ENCODE measurements around the gene OSBPL3. TPM values are rescaled to one million over a fixed set of nuclear protein-coding genes. Genes with fewer than 3 reads are reported as not detected.

Gene OSBPL3
- total RNA-seq, 1 donor from 2014 or later = 9.7 TPM

GRCh38 chr7:24894429-24895221 lies 85.4 kb downstream of the OSBPL3 start:
- no peak for DNase-seq

GRCh38 chr7:24891311-24891735 lies 88.7 kb downstream of the OSBPL3 start:
- no peak for DNase-seq

GRCh38 chr7:24889611-24890010 lies 90.4 kb downstream of the OSBPL3 start:
- no peak for DNase-seq

DNA sequence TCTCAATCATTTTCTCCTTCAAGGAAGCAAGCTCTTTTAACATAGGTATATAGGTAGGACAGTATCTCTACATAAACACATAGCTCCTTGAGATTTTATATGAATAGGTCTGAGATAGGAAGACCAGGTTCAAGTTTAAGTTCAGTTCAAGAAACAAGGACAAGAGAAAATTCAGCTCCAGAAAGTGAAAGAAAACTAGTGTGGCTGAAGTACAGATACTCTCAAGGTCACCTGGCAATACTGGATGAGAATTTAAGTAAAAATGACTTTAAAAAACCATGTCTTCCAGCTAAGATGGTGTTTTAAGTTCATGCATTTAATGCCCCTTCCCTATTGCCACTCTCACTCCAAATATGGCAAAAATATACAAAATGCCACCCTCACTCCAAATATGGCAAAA lies 91.3 kb downstream of the OSBPL3 start:
- DNase-seq = no peak

DNA sequence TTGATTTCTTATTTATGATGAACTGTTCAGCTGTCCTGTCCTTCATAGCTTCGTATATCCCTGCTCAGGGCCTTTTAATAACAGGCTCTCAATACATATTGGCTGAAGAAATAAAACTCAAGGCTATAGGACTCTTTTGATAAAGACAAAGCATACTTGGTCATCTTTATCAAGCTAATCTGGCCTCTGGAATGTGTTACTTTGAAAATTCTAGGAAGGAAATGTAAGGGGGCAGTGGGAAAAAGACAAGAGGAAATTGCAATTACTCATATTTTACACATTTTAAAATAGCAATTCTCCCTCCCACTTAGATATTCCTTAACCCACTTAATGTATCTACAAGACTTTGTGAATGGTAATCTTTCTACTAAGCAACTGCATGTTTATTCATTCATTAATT lies 94.3 kb downstream of the OSBPL3 start:
- DNase-seq = no peak

- DNase-seq = no peak
Measured at GRCh38 chr7:24885305-24885704, 94.7 kb downstream of the OSBPL3 start.

- no peak for DNase-seq
Measured at GRCh38 chr7:24884401-24884800, 95.6 kb downstream of the OSBPL3 start.

- DNase-seq = no peak
Measured at GRCh38 chr7:24883622-24884013, 96.4 kb downstream of the OSBPL3 start.

DNA sequence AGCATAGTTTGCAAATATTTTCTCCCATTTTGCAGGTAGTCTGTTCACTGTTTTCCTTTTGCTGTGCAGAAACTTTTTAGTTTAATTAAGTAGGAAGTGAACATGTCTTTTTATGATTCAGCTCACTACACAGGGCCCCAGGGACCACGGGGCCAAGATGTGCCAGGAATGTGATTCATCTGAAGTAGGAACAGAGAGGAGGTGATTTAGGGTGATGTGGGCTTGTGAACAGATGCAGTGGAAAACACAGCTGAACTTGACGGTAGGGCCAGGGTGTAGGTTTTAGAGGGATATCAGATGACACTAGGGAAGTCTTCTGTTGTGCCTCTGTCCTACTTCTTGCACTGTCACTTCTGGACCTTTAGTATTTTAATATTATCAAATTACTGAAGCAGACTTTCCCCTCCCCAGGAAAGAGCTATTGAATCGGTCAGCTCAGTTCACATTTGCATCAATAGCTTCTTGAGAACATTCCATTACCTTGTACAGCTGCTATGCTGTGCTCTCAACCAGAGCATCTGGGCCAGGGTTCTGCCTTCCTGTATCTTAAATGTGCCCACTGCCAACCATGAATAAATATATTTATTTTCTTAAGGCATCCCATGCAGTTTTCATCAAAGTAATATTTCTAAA lies 96.9 kb downstream of the OSBPL3 start:
- no peak for DNase-seq

GRCh38 chr7:24881623-24882022 lies 98.4 kb downstream of the OSBPL3 start:
- DNase-seq = no peak

DNA sequence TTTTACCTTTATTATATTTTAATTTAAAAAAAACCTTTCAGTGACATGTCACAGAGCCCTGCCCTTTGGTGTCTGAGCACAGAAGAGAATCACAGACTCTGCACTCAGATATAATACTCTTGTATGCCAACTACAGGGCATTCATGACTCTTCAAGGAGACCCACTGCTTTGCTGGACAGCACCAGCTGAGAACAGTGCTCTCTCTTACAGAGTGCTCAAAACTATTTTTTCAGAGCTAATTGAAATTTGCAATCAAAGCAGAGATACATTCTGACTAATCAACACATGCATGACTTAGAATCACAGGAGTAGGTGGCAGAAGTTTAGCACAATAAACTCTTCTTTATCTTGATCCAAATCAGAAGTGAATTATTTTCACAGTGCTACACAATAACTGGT lies 99.1 kb downstream of the OSBPL3 start:
- no peak for DNase-seq

- no peak for DNase-seq
Measured at GRCh38 chr7:24879291-24879690, 100.7 kb downstream of the OSBPL3 start.

- peak; percentile 46 for DNase-seq
Measured at GRCh38 chr7:24877790-24878311, 102.1 kb downstream of the OSBPL3 start.

DNA sequence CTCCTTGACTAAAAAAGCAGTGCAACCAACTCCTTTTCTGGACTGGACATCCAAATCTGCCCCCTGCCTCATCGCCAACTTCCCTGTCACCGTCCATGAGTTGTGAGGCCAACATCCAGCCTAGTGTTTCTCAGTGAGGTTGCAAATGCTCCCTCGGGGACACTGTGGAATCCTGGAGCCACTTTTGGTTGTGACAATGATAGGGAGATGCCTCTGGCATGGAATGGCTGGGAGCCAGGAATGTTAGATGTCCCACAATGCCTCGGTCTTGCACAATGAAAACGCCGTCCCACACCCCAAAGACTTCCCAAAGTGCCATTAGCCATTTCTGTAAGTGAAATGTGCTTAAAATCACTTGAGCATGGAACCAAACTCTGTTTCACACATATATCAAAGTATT lies 105.2 kb downstream of the OSBPL3 start:
- DNase-seq = no peak

- DNase-seq = no peak
Measured at GRCh38 chr7:24873944-24874343, 106.0 kb downstream of the OSBPL3 start.

- DNase-seq = no peak
Measured at GRCh38 chr7:24871770-24872169, 108.2 kb downstream of the OSBPL3 start.

DNA sequence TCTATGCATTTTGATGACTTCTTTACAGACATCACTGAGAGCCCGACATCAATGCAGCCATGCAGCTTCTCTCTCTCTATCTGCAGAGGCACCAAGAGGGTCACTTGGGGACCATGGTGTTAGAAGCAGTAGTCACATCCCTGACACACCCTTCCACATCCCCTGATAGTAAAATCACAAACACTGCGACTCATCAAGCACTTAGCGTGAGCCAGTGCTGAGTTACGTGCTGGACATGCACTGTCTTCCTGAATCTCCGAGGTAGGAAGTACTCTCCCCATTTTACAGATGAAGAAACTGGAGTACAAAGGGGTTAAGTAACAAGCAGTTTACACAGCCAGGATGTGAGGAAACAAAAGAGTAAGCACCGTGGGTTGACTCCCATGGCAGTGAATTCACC lies 109.2 kb downstream of the OSBPL3 start:
- DNase-seq = no peak

- no peak for DNase-seq
Measured at GRCh38 chr7:24869572-24869971, 110.4 kb downstream of the OSBPL3 start.

- DNase-seq = no peak
Measured at GRCh38 chr7:24868741-24869140, 111.2 kb downstream of the OSBPL3 start.

DNA sequence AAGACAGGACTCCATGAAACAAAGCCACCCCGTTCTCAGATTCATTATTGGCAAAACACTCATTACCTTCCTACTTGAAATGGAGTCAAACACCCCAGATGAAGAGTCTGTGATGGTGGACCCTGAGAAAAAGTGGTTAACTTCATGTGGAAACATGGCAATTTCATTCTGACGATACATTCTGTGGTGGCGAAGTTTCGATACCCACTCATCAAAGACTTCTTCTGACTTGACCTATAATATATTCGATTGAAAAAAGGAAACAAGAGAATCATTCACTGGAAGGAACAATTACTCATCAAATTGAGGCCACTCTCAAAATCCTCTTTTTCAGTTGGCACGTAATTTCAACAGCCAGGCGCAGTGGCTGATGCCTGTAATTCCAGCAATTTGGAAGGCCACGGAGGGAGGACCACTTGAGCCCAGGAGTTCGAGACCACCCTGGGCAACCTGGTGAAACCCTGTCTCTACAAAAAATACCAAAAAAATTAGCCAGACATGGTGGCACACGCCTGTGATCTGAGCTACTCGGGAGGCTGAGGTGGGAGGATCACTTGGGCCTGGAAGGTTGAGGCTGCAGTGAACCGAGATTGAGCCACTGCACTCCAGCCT lies 113.9 kb downstream of the OSBPL3 start:
- no peak for DNase-seq

DNA sequence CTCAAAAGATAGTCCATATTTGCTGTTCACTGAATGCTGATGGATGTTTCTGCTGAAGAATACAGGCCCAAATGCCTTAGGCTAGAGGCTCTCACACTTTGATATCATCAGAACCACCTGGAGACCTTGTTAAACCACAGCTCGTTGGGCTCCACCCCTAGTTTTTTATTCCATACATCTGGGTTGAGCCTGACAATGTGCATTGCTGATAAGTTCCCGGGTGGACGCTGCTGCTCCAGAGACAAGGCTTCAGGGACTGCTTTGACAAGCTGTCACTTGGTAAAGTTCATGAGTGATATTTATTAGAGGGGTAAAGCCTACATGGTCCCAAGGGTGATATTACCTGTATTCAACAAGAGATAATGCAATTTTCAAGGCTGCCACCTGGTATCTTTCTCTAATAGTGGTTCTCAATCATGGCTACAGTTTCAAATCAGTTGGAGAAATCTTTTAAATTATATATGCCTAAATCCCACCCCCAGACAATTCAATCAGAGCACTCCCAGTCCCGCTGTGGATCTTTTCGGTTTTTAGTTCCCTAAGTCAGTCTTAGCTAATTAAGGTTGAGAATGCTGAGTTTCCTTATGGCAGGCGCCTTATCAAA lies 115.7 kb downstream of the OSBPL3 start:
- DNase-seq = no peak

- no peak for DNase-seq
Measured at GRCh38 chr7:24863626-24864025, 116.4 kb downstream of the OSBPL3 start.

GRCh38 chr7:24862461-24862860 lies 117.5 kb downstream of the OSBPL3 start:
- DNase-seq = no peak

Measured in skin of body (tissue), 2 donors.